CD14-positive monocyte (primary cell): ENCODE data around the gene ATP10D. TPM values are rescaled to one million over a fixed set of nuclear protein-coding genes. Genes with fewer than 3 reads are reported as not detected.

Experiments used
- DNase-seq, 3 donors: peaks; one replicate each; pipeline ENCODE4 v3.0.0-alpha.2; 2011 to 2022
- H2AFZ ChIP-seq: 2 replicates; pipeline ENCODE4 v1.6.0; 2012; ENCODE audit warnings: mild to moderate bottlenecking, low read depth, low read length, inconsistent platforms; ENCODE audit not compliant: insufficient read depth, poor library complexity, severe bottlenecking
- H3K27ac ChIP-seq, 2 donors: 1 replicate in 1 of 2; 2 replicates in 1 of 2; pipeline ENCODE4 v1.5.1; 2012 to 2013; ENCODE audit warnings: low read length in 2 of 2, control low read depth in 1 of 2, inconsistent platforms in 1 of 2, low read depth in 1 of 2, mild to moderate bottlenecking in 1 of 2
- H3K27me3 ChIP-seq, 2 donors: one replicate each; pipeline versions ENCODE4 v1.6.0 to v1.6.1; 2011 to 2013; ENCODE audit warnings: low read length in 2 of 2; ENCODE audit not compliant: control insufficient read depth in 2 of 2, insufficient read depth in 2 of 2
- H3K36me3 ChIP-seq, 2 donors: replicated peaks in 1 of 2; 1 replicate in 1 of 2; 2 replicates in 1 of 2; pipeline versions ENCODE4 v1.5.1 to v1.6.1; 2012 to 2013; ENCODE audit warnings: low read length in 2 of 2, control low read depth in 1 of 2, inconsistent platforms in 1 of 2, mild to moderate bottlenecking in 1 of 2; ENCODE audit not compliant: insufficient read depth in 2 of 2, control insufficient read depth in 1 of 2
- H3K4me1 ChIP-seq, 2 donors: 1 replicate in 1 of 2; 2 replicates in 1 of 2; pipeline versions ENCODE4 v1.5.1 to v1.6.1; 2012 to 2013; ENCODE audit warnings: low read length in 2 of 2, control low read depth in 1 of 2, inconsistent platforms in 1 of 2, mild to moderate bottlenecking in 1 of 2, moderate library complexity in 1 of 2; ENCODE audit not compliant: insufficient read depth in 2 of 2, control insufficient read depth in 1 of 2
- H3K4me2 ChIP-seq: replicated peaks from 2 replicates; pipeline ENCODE3; 2012; ENCODE audit warnings: low read length, moderate library complexity, mild to moderate bottlenecking; ENCODE audit not compliant: poor library complexity, severe bottlenecking; ENCODE audit errors: extremely low read depth
- H3K4me3 ChIP-seq, 3 experiments: fragments of 200-600 bp in 1 of 3; sonication (generic) in 1 of 3; replicated peaks in 1 of 3; 1 replicate in 2 of 3; 2 replicates in 1 of 3; pipeline ENCODE4 v1.5.1; 2011 to 2013; ENCODE audit warnings: low read length in 3 of 3, mild to moderate bottlenecking in 3 of 3, control low read depth in 2 of 3, low read depth in 2 of 3, inconsistent platforms in 1 of 3, moderate library complexity in 1 of 3
- H3K79me2 ChIP-seq: 2 replicates; pipeline ENCODE4 v1.6.0; 2012; ENCODE audit warnings: mild to moderate bottlenecking, control low read depth, inconsistent platforms, low read length, moderate library complexity; ENCODE audit not compliant: insufficient read depth
- H3K9ac ChIP-seq: 2 replicates; pipeline ENCODE4 v1.6.0; 2017; ENCODE audit warnings: low read length, mild to moderate bottlenecking; ENCODE audit not compliant: insufficient read depth, poor library complexity, severe bottlenecking
- H3K9me3 ChIP-seq, 2 donors: replicated peaks in 1 of 2; 1 replicate in 1 of 2; 2 replicates in 1 of 2; pipeline versions ENCODE4 v1.5.1 to v1.6.1; 2012 to 2013; ENCODE audit warnings: low read length in 2 of 2, control low read depth in 1 of 2; ENCODE audit not compliant: control insufficient read depth in 1 of 2, insufficient read depth in 1 of 2
- H4K20me1 ChIP-seq: 2 replicates; pipeline ENCODE4 v1.6.0; 2012; ENCODE audit warnings: mild to moderate bottlenecking, low read length, control low read depth, moderate library complexity; ENCODE audit not compliant: insufficient read depth
- H3K27ac Mint-ChIP-seq, 7 donors: one replicate each; pipeline ENCODE4 v1.8.0; 2020; ENCODE audit warnings: mild to moderate bottlenecking in 7 of 7, mixed read lengths in 7 of 7, moderate library complexity in 6 of 7, inconsistent platforms in 2 of 7
- H3K27me3 Mint-ChIP-seq, 3 donors: one replicate each; pipeline ENCODE4 v1.8.0; 2021 to 2022; ENCODE audit warnings: low read depth in 3 of 3, mild to moderate bottlenecking in 3 of 3, mixed read lengths in 3 of 3, moderate library complexity in 3 of 3, inconsistent platforms in 1 of 3
- H3K36me3 Mint-ChIP-seq, 2 donors: one replicate each; pipeline ENCODE4 v1.8.0; 2020; ENCODE audit warnings: mixed read lengths in 2 of 2, inconsistent platforms in 1 of 2, mild to moderate bottlenecking in 1 of 2
- H3K4me1 Mint-ChIP-seq: one replicate; pipeline ENCODE4 v1.8.0; 2020; ENCODE audit warnings: mild to moderate bottlenecking, mixed read lengths
- H3K4me3 Mint-ChIP-seq, 2 donors: one replicate each; pipeline ENCODE4 v1.8.0; 2020; ENCODE audit warnings: mild to moderate bottlenecking in 2 of 2, mixed read lengths in 2 of 2, moderate library complexity in 1 of 2
- H3K9me3 Mint-ChIP-seq, 7 donors: one replicate each; pipeline ENCODE4 v1.8.0; 2020 to 2022; ENCODE audit warnings: mixed read lengths in 7 of 7, mild to moderate bottlenecking in 6 of 7, moderate library complexity in 6 of 7, inconsistent platforms in 2 of 7
- CTCF ChIP-seq: fragments of 200-600 bp; IDR thresholded peaks from one replicate; pipeline ENCODE4 v1.8.0; 2022; ENCODE audit warnings: antibody characterized with exemption, mild to moderate bottlenecking
- WGBS: methylation state at CpG from one replicate; pipeline ENCODE4 v1.1.5; 2013; ENCODE audit warnings: missing lambda C conversion rate; ENCODE audit not compliant: insufficient coverage; 5-methylcytosine and 5-hydroxymethylcytosine counted together
- intact Hi-C, 2 donors: fragments of 100-400 bp; cut with micrococcal nuclease; formaldehyde crosslinking; loops; one replicate each; pipeline versions ENCODE4 v1.15.0 to v1.15.1; 2023
- polyA plus RNA-seq, 3 donors: library from polyadenylated mRNA; depleted of rRNA in 1 of 3; unstranded in 2 of 3; stranded (reverse) in 1 of 3; fragments of 300-500 nt in 2 of 3; fragments of >200 nt in 1 of 3; fragmentation: Illumina TruSeq in 2 of 3; gene quantifications; 1 replicate in 2 of 3; 2 replicates in 1 of 3; pipeline ENCODE4 v1.2.3, GENCODE V29; 2012 to 2021

The ATP10D gene
- polyA plus RNA-seq, 3 donors: 8.4 to 16.9 (median 14.1) TPM

- Histone ChIP-seq H3K79me2 (peaks cover 34% of the 10 kb centered on the region), H3K9me3 (peaks cover 0 to 3% of the 10 kb centered on the region in 2 donors), H4K20me1 (no peaks in the 10 kb centered on the region), H3K27me3 (no peaks in the 10 kb centered on the region), H3K9ac (no peak overlapping the region), H3K4me1 (peaks cover 38 to 52% of the 10 kb centered on the region in 2 donors), H3K27ac (peak overlapping the region in 1 of 2 donors; percentile 97), H2AFZ (peak overlapping the region; percentile 78), H3K4me2 (peak overlapping the region; percentile 83), H3K36me3 (no peaks in the 10 kb centered on the region), H3K4me3 (peak overlapping the region in 1 of 3 experiments; percentile 94)
- Mint-ChIP-seq H3K27ac (peak overlapping the region; percentile 98 to 100 (median 99)), H3K9me3 (no peaks in the 10 kb centered on the region), H3K27me3 (no peaks in the 10 kb centered on the region), H3K36me3 (peaks cover 0 to 3% of the 10 kb centered on the region in 2 donors), H3K4me3 (no peak overlapping the region), H3K4me1 (peaks cover 34% of the 10 kb centered on the region)
- no peak for TF ChIP-seq CTCF
- DNase-seq: no peak
- intact Hi-C loops: loop anchor here in 1 of 2 donors (2.0 to 10.0 kb wide), 2 partner anchors 21 to 551 kb away; partner anchors contain the start of gene COMMD8
- 15% methylated on average over 2 of the region's 3 CpGs for WGBS
Measured at GRCh38 chr4:47484168-47484567, 907 bp upstream of the ATP10D start.

GRCh38 chr4:47485768-47486167, 693 bp downstream of the ATP10D start:
- H3K4me1 ChIP-seq: peaks cover 38 to 65% of the 10 kb centered on the region in 2 donors
- H3K4me3 ChIP-seq: peak overlapping the region; percentile 64 to 94 (median 94)
- Mint-ChIP-seq H3K4me3 (peak overlapping the region; percentile 98), H3K36me3 (peaks cover 3 to 7% of the 10 kb centered on the region in 2 donors), H3K4me1 (peaks cover 44% of the 10 kb centered on the region), H3K27me3 (no peaks in the 10 kb centered on the region), H3K9me3 (no peaks in the 10 kb centered on the region), H3K27ac (peak overlapping the region; percentile 98 to 100 (median 99))
- peak overlapping the region; percentile 78 for H2AFZ ChIP-seq
- no peak for TF ChIP-seq CTCF
- intact Hi-C loops: loop anchor here in 1 of 2 donors (2.0 to 10.0 kb wide), 2 partner anchors 23 to 549 kb away; partner anchors contain the start of gene COMMD8
- no peaks in the 10 kb centered on the region for H3K27me3 ChIP-seq
- WGBS: no CpG with 5 or more reads among the region's 14 CpGs
- H3K4me2 ChIP-seq: peak overlapping the region; percentile 83
- no peaks in the 10 kb centered on the region for H3K36me3 ChIP-seq
- peak overlapping the region; percentile 82 for H3K9ac ChIP-seq
- peak overlapping the region; percentile 93 to 97 for H3K27ac ChIP-seq
- peaks cover 3% of the 10 kb centered on the region for H4K20me1 ChIP-seq
- peaks cover 49% of the 10 kb centered on the region for H3K79me2 ChIP-seq
- peak in 2 of 3 donors; percentile 12 to 35 for DNase-seq
- peaks cover 0 to 3% of the 10 kb centered on the region in 2 donors for H3K9me3 ChIP-seq
